ENCODE measurements around the gene ORMDL2.
A peak's percentile ranks its signal among the peaks of the same experiment; 100 is the strongest.

Gene ORMDL2, protein sequence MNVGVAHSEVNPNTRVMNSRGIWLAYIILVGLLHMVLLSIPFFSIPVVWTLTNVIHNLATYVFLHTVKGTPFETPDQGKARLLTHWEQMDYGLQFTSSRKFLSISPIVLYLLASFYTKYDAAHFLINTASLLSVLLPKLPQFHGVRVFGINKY

DNA sequence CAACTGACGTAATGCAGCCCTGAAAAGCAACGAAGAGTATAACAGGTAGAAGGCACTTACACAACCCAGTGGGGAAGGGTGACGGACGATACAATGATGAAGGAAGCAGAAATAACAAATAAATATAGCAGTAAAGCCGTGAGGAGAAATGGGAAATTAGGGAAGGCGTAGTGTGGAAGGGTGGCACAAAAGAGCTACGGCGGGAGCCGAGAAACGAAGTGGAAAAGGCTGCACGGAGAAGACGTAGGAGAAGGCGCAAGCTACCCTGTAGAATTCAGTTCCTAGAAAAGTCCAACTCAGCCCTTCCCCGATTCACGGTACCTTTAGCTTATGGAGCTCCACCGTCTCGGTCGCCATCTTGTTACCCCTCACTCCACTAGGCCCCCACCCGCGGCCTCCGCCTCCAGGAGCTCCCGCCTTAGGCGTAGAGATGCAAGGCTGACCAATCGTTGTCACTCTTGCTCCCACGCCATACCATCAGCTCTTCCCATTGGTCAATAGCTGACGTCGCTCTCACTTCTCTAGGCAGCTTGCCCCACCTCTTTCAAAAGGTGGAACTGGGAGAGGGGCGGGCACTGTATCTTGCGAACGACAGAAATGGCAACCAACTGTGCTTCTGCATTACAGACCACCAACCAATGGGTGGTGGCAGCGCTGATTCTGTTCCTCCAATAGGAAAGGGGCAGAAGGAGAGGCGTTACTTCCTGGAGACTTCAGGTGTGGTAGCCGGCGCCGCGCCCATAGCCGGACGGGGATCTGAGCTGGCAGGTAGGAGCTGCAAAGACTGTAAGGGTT lies at the start of gene ORMDL2, which contains the start of gene SARNP:
Gene ORMDL2 (plus strand): TSS at position 697 of the 795 bp plus-strand sequence. CDS start 959 bp downstream, outside the sequence.
Gene SARNP (minus strand): TSS at position 380 of the 795 bp plus-strand sequence. CDS start 23 bp downstream, at position 357.
- DNase-seq (ENCODE audit: low read depth), result peak; percentile 99

DNA sequence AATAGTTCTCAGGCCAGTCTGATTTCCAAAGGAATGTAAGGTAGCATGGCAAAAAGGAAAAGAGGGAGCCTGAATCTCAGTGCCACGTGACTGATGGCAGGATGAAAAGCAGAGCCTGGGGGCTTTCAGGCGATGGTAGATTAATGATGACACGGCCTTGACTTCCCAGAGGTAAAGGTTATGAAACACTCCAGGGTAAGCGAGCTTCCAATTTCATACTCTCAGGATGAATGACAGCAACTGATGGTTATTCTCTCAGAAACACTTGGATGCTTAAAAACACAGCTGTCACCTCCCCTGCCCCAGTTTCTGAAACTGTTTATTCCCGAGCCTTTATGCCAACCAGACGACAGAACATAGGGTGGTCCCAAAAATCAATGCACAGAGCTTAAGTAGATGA lies 46.1 kb upstream of the ORMDL2 start:
- DNase-seq (ENCODE audit: low read depth), result no peak

DNA sequence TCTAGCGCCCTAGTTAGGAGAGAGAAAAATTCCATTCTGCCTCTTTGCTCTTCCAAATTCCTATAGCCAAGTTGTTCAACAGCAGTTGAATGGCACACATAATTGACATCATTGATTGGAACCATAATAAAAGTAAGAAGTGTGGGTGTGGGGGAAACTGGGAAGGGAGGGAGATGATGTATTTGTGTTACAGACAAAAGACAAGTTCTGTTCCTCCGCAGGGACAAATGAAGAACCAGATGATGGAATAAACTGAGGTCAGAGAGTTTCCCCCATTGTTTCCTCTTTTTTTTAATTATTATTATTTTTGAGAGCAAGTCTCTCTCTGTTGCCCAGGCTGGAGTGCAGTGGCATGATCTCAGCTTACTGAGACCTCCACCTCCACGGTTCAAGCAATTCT lies 40.0 kb upstream of the ORMDL2 start:
- no peak for DNase-seq (ENCODE audit: low read depth)

DNA sequence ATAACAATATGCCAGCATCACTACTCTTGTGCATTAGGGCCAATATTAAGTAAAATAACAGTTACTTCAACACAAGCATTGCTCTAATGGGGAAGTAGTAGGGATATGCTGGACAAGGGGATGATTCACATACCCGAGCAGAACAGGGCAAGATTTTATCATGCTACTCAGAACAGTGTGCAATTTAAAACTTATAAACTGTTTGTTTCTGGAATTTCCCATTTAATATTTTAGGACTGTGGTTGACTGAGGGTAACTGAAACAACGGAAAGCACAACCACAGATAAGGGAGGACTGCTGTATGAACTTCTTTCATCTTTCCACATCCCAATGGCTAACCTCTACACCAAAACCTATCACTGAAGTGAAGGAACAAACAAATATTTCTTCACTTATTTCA lies 37.2 kb upstream of the ORMDL2 start:
- no peak for DNase-seq (ENCODE audit: low read depth)

DNA sequence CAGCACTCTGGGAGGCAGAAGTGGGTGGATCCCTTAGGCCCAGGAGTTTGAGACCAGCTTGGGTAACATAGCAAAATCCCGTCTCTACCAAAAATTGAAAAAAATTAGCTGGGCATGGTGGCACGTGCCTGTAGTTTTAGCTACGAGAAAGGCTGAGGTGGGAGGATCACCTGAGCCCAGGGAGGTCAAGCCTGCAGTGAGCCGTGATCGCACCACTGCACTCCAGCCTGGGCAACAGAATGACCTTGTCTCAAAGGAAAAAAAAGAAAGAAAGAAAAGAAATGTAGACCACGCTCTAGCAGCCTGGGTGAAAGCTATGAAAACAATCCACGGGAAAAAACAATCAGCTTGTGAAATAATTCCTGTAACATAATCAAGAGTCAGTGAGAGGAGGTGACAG lies 29.3 kb upstream of the ORMDL2 start:
- DNase-seq (ENCODE audit: low read depth), result no peak

DNA sequence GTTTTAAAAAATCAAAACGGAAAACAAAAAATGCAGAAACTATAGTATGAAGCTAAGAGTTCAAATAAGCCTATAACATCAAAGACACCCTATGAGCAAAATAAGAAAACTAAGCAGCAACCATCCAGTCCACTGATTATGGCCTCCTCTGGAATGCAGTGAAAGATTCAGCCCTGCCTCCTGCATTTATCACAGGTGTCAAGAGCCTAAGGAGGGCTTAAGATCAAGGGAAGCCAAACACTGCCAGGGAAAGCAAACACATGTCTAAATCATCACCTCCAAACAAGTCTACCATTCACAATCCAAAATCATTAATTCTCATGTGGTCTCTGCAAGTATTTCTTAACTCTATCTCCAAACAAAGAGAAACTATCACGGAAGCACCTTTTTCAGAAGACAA lies 28.7 kb upstream of the ORMDL2 start:
- DNase-seq (ENCODE audit: low read depth), result no peak

DNA sequence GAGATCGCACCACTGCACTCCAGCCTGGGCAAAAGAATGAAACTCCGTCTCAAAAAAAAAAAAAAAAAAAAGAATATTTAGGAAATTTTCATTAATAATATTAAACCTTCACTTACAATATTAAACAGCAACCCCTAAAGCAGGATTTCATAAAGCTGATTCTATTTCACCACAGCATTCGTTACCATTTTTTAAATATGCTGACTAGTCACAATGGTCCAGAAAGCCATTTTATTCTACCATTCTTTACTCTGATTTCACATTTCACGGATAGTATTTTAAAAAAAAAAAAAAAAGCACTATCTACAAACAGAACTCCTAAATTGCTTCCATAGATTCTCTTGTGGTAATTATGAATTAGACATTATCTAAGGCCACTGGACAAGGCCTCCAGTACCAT lies 27.9 kb upstream of the ORMDL2 start:
- DNase-seq (ENCODE audit: low read depth), result no peak

DNA sequence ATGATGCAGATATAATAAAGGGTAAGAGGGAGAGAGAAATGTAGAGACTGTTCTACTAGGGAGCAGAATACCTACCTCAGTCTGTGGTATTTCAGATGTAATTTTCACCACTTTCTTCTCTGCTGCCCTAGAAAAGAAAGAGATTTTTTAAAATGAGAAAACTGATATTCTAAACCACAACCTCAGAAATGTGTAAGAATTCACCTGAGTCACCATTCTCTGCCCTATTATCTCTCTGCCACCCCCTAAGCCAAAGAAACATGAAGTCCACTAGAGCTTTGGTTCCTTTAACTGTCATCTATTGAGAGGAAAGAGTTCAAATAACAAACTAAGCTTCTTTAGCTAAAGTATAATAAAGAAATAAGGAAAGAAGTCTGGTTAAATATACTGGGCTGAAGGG lies 21.9 kb upstream of the ORMDL2 start:
- DNase-seq (ENCODE audit: low read depth), result no peak

DNA sequence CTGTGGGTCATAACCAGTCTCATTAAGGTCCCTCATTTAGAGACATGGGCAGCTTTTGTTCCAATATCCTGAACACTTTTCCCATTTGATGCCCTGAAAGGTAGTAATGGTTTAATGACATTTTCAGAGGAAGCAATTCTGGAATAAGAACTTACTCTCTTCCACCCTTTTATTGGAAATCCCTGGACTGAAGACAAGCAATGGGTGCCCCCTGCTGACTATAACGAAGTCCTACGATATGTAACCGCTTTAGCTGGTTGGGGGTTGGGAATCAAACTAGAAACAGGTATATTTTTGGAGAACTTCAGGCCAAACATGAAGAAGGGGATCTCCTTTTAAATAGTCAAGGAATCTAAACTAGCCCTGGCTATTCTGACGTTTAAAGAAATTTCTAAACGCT lies 20.8 kb upstream of the ORMDL2 start:
- DNase-seq (ENCODE audit: low read depth), result no peak

DNA sequence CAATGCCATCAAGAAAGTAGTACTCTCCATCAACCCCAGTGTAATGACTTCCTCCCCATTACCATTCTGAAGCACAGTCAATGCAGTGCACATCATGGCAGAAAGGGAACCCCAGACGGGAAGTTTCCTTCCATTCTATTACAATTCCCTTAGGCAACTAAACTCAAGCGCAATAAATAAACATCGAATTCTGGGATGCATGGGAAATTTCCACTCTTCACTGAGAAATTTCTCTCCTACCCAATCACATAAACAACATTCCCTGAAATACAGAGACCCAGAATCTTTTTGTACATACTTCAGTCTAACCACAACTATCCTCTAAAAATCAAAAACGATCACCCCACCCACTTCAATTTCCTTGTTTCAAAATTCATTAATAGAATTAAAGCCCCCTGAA lies 20.3 kb upstream of the ORMDL2 start:
- DNase-seq (ENCODE audit: low read depth), result no peak

DNA sequence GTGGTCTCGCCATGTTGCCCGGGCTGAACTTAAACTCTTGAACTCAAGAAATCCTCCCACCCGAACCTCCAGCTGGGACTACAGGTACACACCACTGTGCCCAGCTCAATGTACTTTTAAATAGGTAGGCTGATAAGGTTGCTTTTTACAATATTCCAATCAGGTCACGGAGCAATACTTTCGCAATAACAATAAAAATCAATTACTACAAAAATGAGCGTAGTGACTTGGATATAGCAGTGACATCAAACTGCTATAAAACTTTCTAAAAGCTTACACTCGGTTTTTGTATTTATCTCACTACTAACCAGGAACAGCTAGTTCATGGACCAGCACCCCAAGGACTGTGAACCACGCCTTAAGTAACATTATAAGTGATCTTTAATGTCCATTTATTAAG lies 10.9 kb upstream of the ORMDL2 start:
- DNase-seq (ENCODE audit: low read depth), result no peak

DNA sequence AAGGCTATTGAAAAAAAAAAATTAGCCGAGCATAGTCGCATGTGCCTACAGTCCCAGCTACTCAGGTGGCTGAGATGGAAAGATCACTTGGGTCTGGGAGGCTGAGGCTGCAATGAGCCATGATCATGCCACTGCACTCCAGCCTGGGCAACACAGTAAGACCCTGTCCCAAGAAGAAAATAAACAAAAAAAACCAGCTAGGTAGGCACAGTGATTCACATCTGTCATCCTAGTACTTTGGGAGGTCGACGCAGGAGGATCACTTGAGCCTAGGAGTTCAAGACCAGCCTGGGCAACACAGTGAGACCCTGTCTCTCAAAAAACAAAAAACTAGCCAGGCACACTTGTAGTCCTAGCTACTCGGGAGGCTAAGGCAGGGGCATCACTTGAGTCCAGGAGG lies 8.6 kb upstream of the ORMDL2 start:
- no peak for DNase-seq (ENCODE audit: low read depth)

DNA sequence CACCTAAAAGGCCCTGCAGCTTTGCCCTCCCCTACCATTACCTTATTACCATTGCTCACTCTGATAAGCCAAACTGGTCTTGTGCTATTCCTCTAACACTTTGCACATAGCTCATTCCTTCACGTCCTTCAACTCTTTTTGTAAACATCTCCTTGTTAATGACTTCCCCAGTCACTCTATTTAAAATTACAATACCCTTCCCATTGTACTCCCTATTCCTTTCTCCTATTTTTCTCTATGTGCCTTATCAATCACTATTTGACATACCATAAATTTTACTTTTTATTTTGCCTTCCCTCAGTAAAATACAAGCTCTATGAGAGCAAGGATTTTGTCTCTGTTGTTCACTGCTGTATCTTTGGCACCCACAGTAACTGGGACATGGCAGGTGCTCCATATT lies 5.8 kb upstream of the ORMDL2 start:
- no peak for DNase-seq (ENCODE audit: low read depth)

DNA sequence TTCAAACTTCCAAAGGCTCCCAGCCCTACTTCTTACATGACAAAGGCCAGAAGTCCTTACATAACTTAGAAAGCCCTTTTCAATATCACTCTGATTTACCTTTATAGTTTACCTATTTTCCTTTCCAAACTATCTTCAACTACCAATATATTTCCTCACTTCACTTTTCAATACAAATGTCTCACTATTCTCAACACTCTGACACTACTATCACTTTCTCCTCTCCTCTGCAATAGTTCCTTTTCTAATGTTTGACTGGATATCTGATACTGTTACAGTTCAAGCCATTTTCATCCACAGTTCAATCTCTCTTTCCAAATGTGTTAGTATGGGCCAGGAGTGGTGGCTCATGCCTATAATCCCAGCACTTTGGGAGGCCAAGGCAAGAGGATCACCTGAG lies 3.6 kb upstream of the ORMDL2 start:
- no peak for DNase-seq (ENCODE audit: low read depth)

DNA sequence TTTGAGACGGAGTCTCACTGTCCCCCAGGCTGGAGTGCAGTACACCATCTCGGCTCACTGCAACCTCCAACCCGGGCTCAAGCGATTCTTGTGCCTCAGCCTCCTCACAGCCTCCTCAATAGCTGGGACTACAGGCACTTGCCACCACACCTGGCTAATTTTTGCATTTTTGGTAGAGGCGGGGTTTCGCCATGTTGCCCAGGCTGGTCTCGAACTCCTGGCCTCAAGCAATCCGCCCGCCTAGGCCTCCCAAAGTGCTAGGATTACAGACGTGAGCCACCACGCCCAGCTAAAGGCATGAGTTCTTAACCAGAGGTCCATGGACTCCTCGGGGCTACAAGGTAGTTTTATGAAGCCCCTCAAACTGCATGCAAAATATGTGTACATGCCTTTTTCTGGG lies 2.4 kb upstream of the ORMDL2 start:
- DNase-seq (ENCODE audit: low read depth), result no peak

DNA sequence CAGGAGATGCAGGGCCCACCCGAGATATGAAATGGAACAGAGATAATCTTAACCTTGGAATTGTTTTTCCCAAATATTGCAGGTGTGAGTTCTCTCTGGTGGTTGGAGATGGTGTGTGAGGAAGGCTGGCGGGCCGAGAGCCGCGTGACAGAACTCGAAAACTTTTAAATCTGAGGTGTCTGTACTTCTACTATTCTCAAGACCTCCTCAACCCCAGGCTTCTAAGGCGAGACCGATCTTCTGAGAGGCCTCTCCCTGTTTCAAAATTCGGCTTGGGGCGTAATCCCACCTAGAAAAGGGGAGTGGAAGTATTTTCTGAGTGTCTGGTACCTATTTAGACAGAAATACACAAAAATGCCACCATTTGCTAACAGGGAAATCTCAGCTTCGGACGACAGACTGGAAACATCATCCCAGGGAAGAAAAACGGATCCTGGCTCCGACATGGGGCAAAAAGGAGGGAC lies 928 bp upstream of the ORMDL2 start:
- DNase-seq (ENCODE audit: low read depth), result no peak

DNA sequence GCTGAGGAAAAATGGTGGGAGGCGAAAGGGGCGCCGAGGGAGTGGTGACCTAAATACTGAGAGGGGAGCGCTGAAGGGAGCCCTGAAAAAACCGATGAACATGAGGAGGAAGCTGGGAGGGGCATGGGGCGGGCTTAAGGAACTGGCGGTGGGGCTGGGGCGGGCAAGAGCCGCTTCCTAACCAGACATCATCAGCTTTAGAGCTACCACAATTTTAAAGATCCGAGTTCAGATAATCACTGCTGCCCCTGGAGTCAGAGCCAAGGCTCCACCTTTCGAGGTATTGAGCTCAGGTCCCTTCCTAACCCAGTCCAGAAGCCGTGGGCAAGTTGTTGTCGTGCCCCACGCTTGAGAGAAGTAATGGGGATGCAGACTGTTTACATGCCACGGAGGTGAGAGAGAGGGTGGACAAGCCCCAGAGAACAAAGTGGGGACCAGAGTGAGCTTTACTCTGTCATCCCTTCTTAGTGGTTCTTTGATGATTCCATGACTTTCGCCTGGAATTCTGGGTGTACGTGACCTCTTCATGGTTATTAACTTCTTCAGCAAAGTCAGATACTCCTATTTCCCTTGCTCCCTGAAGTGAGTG lies 393 bp downstream of the ORMDL2 start:
- no peak for DNase-seq (ENCODE audit: low read depth)

DNA sequence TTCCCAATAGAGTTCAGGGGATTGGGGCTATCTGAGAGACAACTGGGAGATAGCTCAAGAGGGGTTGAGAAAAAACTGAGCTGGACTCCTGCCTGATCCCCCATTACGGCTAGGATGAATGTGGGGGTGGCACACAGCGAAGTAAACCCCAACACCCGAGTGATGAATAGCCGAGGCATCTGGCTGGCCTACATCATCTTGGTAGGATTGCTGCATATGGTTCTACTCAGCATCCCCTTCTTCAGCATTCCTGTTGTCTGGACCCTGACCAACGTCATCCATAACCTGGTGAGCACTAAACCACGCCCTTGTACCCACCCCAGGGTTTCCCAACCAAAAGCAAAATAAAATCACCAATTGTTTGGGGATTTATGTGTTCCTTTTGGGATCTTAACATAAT lies 1.0 kb downstream of the ORMDL2 start:
- DNase-seq (ENCODE audit: low read depth), result no peak

DNA sequence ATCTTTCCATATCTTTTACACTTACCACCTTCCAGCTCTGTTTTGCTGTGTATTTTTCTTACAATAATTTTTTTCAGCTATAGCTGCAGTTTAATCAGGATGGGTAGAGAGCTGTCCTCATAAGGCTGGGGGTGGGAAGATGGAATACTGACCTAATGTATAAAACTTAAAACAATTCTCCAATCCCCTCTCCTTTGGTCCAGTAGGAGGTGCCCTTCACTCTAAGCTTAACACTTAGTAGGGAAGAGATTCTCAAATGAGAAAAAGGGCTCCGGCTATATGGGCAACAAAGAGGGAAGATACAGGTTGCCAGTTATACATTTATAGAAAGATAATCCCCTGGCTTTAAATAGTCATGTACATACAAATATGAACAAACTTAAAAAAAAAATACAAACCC lies 2.8 kb downstream of the ORMDL2 start:
- no peak for DNase-seq (ENCODE audit: low read depth)

DNA sequence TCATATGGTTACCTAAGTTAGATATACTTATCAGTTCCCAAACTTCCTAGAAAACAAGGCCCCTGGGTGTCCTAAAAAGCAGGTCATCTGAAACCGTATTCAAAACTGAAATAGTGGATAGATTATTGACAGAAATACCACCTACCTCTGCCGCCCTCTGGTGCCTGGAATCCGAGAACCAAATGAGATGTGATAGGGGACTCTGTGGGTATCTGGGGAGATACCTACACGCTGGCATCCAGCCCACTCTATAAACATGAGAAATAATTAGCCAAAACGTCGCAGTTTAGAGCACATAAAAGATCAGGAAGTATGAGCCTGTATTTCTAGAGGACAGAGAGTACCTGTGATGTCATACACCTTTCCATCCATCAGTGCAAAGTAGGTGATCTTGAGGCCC lies 4.4 kb downstream of the ORMDL2 start:
- DNase-seq (ENCODE audit: low read depth), result no peak

DNA sequence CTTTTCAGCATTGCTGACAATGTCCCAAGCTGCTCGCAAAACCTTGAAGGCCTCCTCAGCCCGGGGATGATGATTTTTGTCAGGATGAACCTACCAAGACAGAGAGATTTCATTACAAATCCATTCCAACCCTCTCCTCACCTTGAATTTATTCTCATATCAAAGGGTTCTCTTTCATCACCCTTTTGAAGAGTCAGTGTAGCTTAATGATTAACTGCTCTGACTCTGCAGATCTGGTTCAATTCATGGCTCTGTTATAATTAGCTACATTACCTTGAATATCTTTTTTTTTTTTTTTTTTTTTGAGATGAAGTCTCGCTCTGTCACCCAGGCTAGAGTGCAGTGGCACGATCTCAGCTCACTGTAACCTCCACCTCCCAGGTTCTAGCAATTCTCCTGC lies 5.6 kb downstream of the ORMDL2 start:
- no peak for DNase-seq (ENCODE audit: low read depth)

DNA sequence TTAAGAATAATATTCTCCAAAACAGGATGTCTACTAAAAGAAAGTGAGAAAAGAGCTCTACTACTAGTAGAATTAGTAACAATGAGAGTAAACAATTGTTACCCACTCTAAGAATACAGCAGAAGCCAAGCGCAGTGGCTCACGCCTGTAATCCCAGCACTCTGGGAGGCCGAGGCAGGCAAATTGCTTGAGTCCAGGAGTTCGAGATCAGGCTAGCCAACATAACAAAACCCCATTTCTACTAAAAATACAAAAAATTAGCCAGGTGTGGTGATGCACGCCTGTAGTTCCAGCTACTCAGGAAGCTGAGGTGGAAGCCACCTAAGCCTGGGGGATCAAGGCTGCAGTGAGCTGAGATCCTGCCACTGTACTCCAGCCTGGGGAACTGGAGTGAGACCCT lies 6.9 kb downstream of the ORMDL2 start:
- no peak for DNase-seq (ENCODE audit: low read depth)

DNA sequence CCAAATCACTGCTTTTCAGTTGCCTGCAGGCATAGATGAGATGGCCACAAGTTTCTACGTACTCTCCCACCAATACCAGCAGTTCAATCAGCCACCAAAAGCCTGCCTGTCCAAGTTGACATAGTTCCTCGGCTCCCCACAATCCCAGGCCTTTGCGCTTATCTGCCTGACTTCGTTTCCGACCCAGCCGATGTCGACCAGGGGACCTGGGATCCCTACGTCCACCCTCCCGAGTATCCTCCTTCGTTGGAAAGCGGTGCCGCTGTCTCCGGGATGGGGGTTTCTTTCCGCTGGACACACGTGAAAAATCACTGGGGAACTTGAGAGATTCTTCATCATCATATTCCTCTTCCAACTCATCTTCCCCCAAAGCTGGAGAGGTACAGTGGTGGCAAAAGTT lies 10.0 kb downstream of the ORMDL2 start:
- DNase-seq (ENCODE audit: low read depth), result no peak

DNA sequence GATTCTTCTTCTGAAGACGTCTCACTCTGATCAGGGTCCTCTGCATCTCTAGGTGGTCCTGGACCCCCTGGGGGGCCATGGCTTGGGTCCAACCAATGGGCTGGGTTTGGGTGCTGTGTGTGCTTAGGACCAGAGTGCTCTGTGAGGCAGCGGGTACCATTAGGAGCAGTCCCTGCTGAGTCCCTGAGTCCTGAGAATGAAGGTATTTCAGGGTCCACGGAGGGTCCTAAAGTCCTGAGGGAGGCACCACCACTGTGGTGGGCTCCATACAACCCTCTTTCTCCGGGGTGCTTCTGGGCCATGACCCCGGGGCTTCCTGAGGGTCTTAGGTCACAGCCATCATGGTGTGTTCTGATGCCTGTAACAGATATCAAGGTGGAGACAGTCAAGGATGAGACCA lies 10.5 kb downstream of the ORMDL2 start:
- DNase-seq (ENCODE audit: low read depth), result no peak

All from HS-5 (cell line).